Lower lobe of right lung (tissue), 2 donors: ENCODE measurements around the gene CNOT1. TPM values are rescaled to one million over a fixed set of nuclear protein-coding genes. Genes with fewer than 3 reads are reported as not detected.
"Not testable (repeated sequence)": the region's sequence is repeated elsewhere in the genome, so short reads cannot be mapped to it uniquely, and the experiment has no call there.

ENCODE experiments used
- ATAC-seq, 2 donors: fragments of 200-7000 bp; cut with Tn5 transposase; one replicate each; pipeline ENCODE4 v1.9.1; 2020 to 2022; ENCODE audit warnings: mild to moderate bottlenecking in 2 of 2, moderate library complexity in 2 of 2
- DNase-seq: peaks from one replicate; pipeline ENCODE4 v3.0.0-alpha.2; 2020
- H3K27ac ChIP-seq: fragments of 200-600 bp; one replicate; pipeline ENCODE4 v1.8.0; 2022
- H3K27me3 ChIP-seq: fragments of 200-600 bp; one replicate; pipeline ENCODE4 v1.8.0; 2022; ENCODE audit warnings: low read depth
- H3K36me3 ChIP-seq: fragments of 200-600 bp; one replicate; pipeline ENCODE4 v1.8.0; 2022; ENCODE audit warnings: mild to moderate bottlenecking
- H3K4me1 ChIP-seq: fragments of 200-600 bp; one replicate; pipeline ENCODE4 v1.8.0; 2022
- H3K4me3 ChIP-seq: fragments of 200-600 bp; one replicate; pipeline ENCODE4 v1.8.0; 2022; ENCODE audit warnings: mild to moderate bottlenecking
- H3K9me3 ChIP-seq: fragments of 200-600 bp; one replicate; pipeline ENCODE4 v1.8.0; 2022
- CTCF ChIP-seq: fragments of 200-600 bp; IDR thresholded peaks from one replicate; pipeline ENCODE4 v1.8.0; 2022; ENCODE audit warnings: antibody characterized with exemption, mild to moderate bottlenecking
- intact Hi-C: fragments of 100-400 bp; cut with DNase I; formaldehyde crosslinking; loops from one replicate; pipeline ENCODE4 v1.11.0; 2022
- total RNA-seq: library from RNA; stranded (reverse); fragmentation: NEBNext Ultra II Directional; extraction: Animal tissue kit (Norgen Biotek cat#: 25700); gene quantifications from one replicate; pipeline ENCODE4 v1.2.1, GENCODE V29; 2021
- donor health status: DM: no; HTN: yes; CAD: no; lungs with severe emphysema.

Gene CNOT1
- total RNA-seq, 1 donor from 2014 or later = 172 TPM

GRCh38 chr16:58614212-58614611 lies 15.4 kb downstream of the CNOT1 start:
- H3K36me3 ChIP-seq = peaks cover 29% of the 10 kb centered on the region
- no peak for TF ChIP-seq CTCF
- no peak overlapping the region for H3K4me3 ChIP-seq
- H3K27ac ChIP-seq = no peak overlapping the region
- no peak for DNase-seq
- H3K4me1 ChIP-seq = peaks cover 13% of the 10 kb centered on the region
- no peaks in the 10 kb centered on the region for H3K27me3 ChIP-seq
- no peak for ATAC-seq
- intact Hi-C loops = no loop called here
- H3K9me3 ChIP-seq = no peaks in the 10 kb centered on the region

- intact Hi-C loops, H3K27ac ChIP-seq, H3K27me3 ChIP-seq, H3K4me3 ChIP-seq, DNase-seq, H3K9me3 ChIP-seq: not testable (repeated sequence)
- Histone ChIP-seq H3K4me1 (peaks cover 13% of the 10 kb centered on the region), H3K36me3 (peaks cover 16% of the 10 kb centered on the region)
- peak in 1 of 2 donors; percentile 23 for ATAC-seq
Observed at GRCh38 chr16:58612965-58613364, 16.7 kb downstream of the CNOT1 start.

- TF ChIP-seq CTCF = no peak
- no peaks in the 10 kb centered on the region for H3K27me3 ChIP-seq
- H3K36me3 ChIP-seq = peaks cover 22% of the 10 kb centered on the region
- H3K9me3 ChIP-seq = no peaks in the 10 kb centered on the region
- intact Hi-C loops = no loop called here
- H3K27ac ChIP-seq = no peak overlapping the region
- ATAC-seq (no peak), DNase-seq (no peak)
- H3K4me3 ChIP-seq = no peak overlapping the region
- H3K4me1 ChIP-seq = peaks cover 21% of the 10 kb centered on the region
Observed at GRCh38 chr16:58608601-58609136, 21.0 kb downstream of the CNOT1 start.

- no peaks in the 10 kb centered on the region for H3K27me3 ChIP-seq
- ATAC-seq (no peak), DNase-seq (no peak)
- no peak for TF ChIP-seq CTCF
- H3K27ac ChIP-seq = no peak overlapping the region
- H3K4me1 ChIP-seq = peaks cover 21% of the 10 kb centered on the region
- peaks cover 25% of the 10 kb centered on the region for H3K36me3 ChIP-seq
- no peaks in the 10 kb centered on the region for H3K9me3 ChIP-seq
- H3K4me3 ChIP-seq = no peak overlapping the region
- intact Hi-C loops = no loop called here
Observed at GRCh38 chr16:58605562-58605961, 24.1 kb downstream of the CNOT1 start.

- ATAC-seq (no peak), DNase-seq (no peak)
- no peak overlapping the region for H3K27ac ChIP-seq
- H3K36me3 ChIP-seq = peaks cover 91% of the 10 kb centered on the region
- no peaks in the 10 kb centered on the region for H3K9me3 ChIP-seq
- H3K27me3 ChIP-seq = no peaks in the 10 kb centered on the region
- TF ChIP-seq CTCF = no peak
- intact Hi-C loops = no loop called here
- H3K4me1 ChIP-seq = no peaks in the 10 kb centered on the region
- no peak overlapping the region for H3K4me3 ChIP-seq
Observed at GRCh38 chr16:58591083-58591482, 38.5 kb downstream of the CNOT1 start.

- ATAC-seq = no peak
- H3K9me3 ChIP-seq = no peaks in the 10 kb centered on the region
- intact Hi-C loops = no loop called here
- TF ChIP-seq CTCF = no peak
- no peak overlapping the region for H3K4me3 ChIP-seq
- peaks cover 92% of the 10 kb centered on the region for H3K36me3 ChIP-seq
- no peak overlapping the region for H3K27ac ChIP-seq
- H3K4me1 ChIP-seq = no peaks in the 10 kb centered on the region
- no peaks in the 10 kb centered on the region for H3K27me3 ChIP-seq
- no peak for DNase-seq
Observed at GRCh38 chr16:58589326-58589905, 40.2 kb downstream of the CNOT1 start.
